Umbilical cord (tissue), 2 donors: Measurements from ENCODE around the gene PCA3. TPM values are rescaled to one million over a fixed set of nuclear protein-coding genes. Genes with fewer than 3 reads are reported as not detected.

Experiments
- DNase-seq: peaks from one replicate; pipeline ENCODE4 v3.0.0-alpha.2; 2015; ENCODE audit warnings: low spot score
- total RNA-seq: library from RNA; depleted of rRNA; stranded (reverse); fragments of >200 nt; gene quantifications from one replicate; pipeline ENCODE4 v1.2.3, GENCODE V29; 2014; ENCODE audit warnings: low replicate concordance; ENCODE audit not compliant: insufficient read depth

PCA3 gene
- total RNA-seq, 1 donor from 2014 or later = 8.4 TPM

DNA sequence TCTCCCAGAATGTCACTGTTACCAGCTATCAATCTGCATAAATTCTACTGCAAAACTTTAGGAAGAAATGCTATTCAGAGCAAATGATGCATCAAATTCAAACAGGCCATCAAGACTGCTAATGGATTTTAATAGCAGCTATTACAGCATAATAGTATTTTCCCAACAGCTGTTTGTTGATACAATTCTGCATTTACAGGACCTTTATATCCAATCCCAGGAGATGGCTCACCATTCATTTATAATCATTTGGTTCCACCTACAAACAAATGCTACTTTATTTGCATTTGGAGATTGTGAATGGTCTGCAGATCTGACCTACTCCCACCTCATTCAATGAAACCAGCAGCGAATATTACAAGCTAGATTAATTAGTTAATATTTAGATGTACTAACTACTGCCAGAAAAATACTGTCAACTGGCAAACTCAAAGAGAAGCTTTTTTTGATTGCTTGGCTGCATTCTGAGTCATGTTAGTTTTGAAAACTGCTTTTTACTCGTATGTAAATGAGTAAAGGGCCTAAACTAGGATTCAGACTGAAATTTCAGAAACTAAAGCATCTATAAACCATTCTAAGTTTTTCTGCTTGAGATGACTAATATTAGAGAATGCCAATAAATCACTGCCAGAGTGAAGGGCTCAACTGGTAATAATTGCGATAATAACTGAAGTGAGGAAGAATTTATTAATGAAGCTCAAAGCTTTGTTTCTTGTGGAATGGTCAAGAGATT, 7.1 kb upstream of the PCA3 start:
- no peak for DNase-seq

DNA sequence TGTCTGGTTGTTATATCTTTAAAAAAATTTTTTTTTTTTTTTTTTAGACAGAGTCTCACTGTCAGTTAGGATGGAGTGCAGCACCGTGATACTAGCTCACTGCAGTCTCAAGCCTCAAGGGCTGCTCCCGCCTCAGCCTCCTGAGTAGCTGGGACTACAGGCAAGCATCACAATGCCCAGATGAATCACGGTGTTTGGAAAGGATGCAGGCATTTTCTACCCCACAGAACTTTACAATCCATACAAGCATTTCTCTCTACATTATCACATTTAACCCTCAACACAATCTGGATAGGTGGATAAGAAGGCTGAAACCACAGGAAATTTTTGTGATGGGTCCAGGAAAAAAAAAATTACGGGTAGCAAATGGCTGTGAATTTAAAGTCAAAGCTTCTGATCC, 5.8 kb upstream of the PCA3 start:
- no peak for DNase-seq

DNA sequence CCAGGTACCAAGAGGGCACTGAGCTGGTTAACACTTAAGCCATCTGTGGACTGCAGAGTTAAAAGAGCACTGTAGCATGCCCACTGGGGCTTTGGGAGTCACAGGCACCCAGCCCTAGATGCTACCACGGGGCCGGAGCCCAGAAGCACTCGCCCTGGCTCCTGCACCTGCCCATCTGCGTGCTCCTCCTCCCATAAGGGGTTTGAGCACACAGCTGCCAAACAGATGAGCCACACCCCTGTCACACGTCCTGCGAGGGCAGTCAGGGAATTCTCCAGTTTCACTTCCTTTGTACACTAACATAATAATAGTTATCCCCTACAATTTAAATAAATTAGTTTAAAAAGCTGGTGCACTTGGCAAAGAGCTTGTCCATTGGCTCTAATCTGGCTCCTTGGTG, 4.5 kb upstream of the PCA3 start:
- no peak for DNase-seq

DNA sequence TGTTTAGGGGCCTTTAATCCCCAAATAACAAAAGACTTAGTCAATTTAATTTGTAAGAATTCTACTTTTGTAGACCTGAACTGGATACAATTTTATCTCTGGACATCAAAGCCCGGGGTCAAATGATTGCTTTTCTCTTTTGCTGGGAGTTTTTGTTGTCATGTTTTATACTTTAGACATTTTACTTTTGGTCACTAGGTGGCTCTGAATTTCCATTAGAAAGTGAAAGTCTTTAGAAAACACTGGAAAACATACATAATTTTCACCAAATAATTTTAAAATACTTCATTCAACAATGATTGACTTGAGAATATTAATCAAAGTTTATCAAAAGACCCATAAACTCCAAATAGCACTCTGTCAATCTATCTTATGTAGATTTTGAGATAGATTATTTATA, 2.8 kb upstream of the PCA3 start:
- no peak for DNase-seq

DNA sequence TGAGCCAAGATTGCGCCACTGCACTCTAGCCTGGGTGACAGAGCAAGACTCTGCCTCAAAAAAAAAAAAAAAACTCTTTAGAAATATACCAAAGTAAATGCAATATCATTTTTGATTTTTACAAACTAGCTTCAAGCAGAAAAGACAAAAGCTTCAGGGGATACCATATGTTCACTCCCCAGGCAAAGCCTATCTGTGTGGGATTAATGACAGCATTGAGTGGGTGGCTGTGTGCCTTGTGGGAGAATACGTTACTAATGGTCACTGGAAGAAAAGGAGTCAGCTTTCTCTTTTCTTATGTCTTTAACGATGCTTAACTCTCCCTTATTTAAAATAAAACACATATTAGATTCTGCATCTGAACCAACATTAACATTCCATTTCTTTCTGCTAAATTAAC, 1.9 kb downstream of the PCA3 start:
- no peak for DNase-seq

DNA sequence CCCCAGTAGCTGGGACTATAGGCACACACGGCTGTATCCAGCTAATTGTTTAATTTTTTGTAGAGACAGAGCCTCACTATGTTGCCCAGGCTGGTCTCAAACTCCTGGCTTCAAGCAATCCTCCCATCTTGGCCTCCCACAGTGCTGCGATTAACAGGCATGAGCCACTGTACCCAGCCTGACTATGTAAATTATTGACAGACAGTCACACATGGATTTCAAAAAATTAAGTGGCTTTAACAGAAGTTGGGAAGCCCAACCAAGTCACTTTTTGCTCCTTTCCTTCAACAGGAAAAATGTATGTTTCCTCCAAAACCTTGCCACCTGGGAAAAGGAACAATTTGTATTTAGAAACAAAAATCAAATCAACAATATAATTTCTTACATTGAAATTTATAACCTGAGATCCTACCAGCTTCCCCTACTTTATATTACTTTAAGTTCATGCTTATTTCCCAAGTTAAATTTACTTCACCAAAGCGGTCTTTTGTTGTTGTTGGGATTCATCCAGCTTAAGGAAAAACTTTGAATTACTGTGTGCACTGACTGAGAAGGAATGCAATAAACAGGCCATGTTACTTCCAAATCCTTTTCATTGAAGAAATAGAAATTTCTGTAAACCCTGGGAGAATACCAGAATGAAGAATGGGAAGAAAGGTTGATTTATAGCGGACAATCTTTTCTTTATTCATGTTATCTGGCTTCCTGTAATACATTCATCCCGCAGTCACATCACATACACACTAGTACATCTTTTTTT, 8.6 kb downstream of the PCA3 start:
- no peak for DNase-seq

DNA sequence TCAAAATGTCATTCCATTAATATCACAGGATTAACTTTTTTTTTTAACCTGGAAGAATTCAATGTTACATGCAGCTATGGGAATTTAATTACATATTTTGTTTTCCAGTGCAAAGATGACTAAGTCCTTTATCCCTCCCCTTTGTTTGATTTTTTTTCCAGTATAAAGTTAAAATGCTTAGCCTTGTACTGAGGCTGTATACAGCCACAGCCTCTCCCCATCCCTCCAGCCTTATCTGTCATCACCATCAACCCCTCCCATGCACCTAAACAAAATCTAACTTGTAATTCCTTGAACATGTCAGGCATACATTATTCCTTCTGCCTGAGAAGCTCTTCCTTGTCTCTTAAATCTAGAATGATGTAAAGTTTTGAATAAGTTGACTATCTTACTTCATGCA, 20.6 kb downstream of the PCA3 start:
- DNase-seq = no peak

DNA sequence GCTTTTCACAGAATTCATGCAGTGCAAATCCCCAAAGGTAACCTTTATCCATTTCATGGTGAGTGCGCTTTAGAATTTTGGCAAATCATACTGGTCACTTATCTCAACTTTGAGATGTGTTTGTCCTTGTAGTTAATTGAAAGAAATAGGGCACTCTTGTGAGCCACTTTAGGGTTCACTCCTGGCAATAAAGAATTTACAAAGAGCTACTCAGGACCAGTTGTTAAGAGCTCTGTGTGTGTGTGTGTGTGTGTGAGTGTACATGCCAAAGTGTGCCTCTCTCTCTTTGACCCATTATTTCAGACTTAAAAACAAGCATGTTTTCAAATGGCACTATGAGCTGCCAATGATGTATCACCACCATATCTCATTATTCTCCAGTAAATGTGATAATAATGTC, 21.3 kb downstream of the PCA3 start:
- no peak for DNase-seq

DNA sequence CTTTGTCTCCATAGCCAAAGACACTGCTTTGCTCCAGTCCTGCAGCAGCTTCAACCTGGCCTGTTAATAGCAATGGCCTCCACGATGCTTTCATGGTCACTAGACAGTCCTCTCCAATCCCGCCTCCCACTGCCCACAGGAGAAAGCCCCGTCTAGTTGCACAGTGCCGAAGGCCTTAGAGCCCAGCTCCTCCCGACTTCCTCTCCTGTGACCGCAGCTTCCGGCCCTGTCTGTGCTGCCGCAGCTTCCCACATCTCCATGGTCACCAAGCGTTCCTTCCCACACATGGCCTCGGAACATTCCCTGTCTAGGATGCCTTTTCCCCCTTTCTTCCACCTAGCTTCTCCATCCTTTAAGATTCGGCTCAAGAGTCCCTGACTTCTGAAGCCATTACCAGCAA, 23.4 kb downstream of the PCA3 start:
- DNase-seq = no peak

DNA sequence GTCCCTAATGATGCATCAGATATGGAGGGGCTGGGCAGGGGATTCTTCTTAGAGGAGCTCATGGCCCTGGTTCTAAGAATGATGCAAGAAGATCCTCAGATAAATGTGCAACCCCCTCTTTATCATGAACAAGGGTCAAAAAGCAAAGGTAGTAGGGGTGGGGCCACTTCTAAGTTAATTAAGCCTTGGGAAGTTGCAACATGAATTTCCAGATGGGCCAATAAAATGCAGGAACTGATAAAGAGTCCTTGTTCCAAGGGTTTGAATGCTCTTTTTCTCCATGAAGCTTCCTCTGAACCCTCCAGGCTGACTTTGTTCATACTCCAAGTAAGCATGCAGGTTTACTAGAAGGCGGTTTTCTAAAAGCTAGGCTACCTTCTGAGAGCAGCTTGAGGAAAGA, 25.6 kb downstream of the PCA3 start:
- no peak for DNase-seq

DNA sequence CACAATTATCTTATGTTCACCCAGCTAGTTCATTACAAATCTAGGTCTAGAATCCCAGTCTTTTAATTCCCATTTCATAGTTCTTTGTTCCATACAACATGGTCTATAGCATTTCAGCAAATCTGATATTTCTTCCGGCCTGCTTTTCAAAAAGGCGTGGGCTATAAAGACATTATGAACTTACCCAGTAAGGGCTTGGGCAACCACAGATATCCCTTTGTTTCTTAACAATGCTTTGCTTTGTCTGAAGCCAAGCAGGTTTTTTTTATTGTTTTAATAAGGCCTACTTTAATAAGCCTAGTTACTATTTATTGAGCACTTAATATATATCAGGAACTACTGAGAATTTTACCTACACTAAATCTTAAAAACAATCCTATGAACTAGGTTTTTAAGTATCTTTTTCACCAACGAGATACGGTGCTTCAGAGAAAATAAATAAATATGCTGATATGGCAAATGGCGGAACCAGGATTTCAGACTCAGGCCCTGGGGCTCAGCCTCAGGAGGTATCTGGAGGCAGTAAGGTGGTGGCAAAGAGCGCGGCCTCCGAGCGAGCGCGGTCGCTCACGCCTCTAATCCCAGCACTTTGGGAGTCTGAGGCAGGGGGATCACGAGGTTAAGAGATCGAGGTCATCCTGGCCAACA, 29.7 kb downstream of the PCA3 start:
- DNase-seq = no peak

DNA sequence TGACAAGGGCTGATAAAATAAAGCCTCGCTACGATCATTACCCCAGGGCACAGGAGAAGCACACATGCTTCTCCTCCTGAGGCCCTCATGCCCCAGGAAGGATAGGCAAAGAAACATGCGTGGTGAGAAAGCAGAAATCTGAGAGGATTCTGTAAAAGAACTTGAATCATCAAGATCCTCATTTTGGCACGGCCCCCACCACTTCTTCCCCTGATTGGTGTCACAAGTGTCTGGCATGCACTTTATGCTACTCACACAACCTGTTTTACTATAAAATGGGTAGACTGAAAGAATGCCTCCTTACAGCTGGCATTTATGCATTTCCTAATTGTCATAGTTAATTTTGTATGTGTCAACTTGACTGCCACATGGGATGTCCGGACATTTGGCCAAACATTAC, 32.1 kb downstream of the PCA3 start:
- DNase-seq = no peak

DNA sequence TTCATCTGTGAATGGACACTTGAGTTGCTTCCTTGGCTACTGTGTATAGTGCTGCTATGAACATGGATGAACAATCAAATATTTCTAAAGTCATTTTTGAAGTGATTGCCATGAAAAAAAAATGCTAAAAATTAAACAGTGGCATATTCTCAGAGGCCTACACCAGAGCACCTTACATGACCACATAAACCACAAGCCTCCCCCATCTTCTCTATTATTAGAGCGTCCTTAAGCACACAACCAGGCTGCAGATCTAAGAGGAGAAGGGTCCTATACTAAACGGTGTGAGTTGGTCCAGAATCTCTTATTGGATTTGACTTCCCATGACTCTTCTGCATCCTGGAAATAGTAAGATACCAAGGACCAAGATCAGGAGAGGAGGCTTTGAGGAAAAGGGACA, 34.3 kb downstream of the PCA3 start:
- no peak for DNase-seq

DNA sequence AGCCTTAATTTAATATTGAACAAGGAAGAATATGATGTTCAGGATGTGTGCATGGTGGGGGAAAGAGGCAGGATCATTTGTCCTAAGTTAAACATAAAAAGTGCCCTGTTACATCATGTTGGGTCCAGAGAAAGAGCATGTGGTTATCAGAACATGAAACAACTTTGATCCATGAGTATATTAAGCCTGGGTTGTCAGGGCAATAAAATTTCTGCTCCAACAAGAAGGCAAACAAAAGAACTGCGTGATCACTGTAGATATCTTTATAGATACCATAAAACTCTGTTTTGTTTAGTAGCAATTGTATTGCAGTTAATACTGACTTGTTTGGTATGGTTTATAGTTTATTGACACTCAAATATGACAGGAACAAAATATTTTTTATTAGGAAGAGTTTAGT, 35.2 kb downstream of the PCA3 start:
- no peak for DNase-seq

DNA sequence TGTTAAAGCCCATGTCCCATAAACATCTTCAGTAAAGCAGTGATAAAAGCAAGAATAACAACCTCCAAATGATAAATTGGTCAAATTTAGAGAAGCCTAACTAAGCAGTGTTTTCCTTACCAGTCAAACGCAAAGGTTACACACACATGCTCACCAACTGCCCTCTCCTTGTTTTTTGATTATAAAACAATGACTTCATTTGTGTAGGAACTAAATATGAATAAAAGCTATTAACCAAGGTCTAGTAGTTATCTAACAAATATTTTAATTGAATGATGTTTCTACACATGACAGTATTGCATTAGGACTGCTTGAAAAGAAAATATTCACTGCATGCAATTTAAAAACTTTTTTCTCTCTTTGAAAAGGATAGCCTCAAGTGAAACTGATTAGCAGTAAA, 36.7 kb downstream of the PCA3 start:
- no peak for DNase-seq

DNA sequence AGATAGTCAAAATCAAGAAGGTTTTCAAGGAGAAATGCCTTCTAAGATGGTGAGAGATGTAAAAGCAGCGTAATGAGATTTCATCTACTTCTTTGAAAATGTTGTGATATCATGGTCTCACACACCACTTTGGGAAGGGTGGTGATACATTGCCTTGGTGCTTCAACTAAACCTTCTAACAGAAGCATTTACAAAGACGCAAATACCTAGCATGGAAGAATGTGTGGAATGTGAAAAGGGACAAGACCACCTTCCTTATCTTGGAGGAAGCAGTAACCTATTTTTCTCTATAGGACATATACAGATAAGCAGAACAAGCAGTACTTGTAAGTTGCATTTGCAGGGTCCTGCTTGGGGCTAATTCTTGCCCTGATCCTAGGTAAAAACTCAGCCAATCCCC, 38.8 kb downstream of the PCA3 start:
- DNase-seq = no peak

DNA sequence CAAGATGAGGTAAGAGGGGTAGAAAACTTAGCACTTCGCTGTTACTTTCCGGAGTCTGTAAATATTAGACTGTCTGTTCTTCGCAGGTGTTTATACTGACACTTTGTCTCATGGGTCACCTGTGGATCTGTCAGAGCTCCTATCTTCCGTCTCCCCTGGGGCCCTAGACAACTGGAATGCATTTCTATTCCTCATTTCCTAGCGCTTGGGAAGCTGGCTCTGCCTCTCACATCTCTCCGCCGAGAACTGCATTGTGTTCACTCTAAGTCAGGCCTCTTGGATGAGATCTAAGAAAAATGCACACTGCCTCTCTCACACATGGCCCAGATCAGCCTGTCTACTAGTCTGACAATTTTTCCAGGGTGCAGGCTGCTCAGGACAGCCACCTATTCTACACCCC, 39.5 kb downstream of the PCA3 start:
- no peak for DNase-seq

DNA sequence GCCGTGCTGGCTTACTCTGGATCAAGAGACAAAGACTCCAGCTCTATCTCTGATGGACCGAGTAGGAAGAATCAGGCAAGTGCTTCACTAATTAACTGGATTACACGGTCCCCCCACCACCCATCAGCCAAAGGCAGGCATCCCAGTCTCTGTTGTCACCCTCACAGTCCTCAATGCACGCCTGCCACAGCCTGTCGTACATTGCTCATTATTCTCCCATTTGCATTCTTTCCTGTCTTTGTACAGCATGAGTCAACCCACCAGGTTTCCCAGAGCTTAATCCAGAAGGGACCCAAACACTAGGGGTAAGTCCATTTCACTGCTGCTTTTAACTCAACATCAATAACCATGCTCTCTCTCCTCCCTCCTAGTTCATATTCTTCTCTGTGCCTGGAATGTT, 44.4 kb downstream of the PCA3 start:
- DNase-seq = no peak

DNA sequence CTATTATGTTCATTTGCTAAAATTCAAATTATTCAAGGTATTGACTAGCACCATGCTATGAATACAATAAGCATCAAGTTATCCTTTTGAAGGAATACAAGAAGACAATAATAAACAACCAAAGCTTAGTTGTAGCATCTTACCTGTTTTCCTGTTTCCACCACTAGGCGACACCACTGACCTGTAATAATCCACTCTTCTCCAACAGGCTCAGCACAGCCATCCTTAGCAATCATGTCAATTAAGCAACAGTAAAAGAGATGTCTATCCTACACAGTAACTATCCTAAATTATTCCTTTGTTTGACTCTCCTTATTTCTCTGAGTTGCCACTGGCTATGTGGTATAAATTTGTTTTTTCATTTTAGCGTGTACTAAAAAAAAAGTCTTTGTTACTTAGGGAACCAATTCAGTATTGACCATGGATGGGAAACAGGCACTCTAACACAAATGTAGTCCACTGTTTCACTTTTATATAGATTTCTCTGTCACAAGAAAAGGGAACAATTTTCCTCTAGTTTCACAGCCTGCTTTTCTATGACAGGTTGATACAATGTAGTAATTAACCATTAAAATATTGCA, 46.2 kb downstream of the PCA3 start:
- DNase-seq = peak; percentile 61

DNA sequence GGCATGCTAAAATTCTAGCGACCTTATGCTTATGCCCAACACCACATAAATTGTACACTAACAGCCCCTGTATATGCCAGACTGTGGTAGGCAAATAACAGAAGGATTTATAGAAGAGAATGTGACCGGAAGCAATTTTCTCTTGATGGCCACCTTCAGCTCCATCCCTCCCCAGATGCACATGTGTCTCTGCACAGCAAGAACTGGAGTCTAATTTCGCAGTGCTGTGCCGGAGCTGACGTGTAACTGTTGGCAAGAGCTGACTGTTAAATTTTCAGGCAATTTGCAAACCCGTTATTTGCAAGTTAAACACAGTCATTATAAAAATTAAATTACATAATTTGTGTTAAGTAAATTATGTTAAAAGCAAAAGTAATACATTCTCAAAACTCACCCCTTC, 48.4 kb downstream of the PCA3 start:
- DNase-seq = no peak

DNA sequence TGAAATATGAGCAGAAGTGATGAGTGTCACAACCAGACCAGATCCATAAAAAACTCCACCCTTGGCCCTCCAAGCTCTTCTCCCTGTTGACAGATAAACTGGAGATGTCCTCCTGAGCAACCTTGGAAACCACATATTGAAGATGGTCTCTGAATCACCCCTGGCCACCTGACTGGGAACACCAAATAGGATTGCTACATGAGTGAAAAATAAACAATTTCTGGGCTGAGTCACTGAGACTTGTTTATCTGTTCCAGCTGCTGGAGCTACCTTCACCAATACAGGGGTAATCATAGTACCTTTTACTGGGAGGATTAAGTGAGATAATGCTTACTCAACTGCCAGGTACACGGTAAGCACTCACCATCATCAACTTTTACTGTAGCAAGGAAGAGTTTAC, 53.3 kb downstream of the PCA3 start:
- DNase-seq = no peak

DNA sequence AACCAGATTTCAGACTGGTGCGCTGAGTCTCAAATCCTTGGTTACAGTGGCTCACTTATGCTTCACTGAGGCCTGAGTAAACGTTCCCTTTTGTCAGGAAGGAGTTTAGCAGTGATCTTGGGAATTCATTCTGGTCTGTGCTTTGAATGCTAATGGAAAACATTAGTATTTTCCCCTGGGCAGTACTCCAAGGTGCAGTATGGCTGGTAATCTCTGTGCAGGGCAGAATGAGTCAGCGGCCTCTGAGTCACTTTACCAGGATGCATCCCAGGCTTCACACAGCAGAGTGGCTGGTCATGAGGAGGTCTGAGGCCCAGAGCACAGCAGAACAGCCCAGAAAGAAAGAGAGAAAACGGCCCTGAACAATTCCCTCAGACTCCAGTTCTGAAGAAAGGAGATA, 54.0 kb downstream of the PCA3 start:
- DNase-seq = peak; percentile 98

DNA sequence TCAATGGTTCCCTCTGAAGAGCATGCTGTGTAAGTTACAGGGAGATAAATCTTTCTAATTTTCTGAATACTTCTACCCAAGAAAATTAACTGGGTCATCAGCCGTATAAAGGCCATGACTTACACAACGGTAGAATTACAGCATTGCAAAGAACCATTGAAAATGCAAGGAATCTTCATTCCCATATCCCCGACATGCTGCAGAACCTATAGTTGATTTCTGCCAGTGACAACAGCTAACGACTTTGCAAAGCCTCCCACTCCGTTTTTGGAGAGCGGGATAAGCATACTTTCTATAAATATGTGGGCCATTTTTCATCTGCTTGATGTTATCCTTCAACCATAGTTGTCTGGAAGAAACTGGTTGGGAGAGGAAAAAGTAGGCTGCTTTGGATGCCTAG, 56.2 kb downstream of the PCA3 start:
- no peak for DNase-seq
